DMS114 treated with DMSO at 0.1 percent for 48 hours (cell line): ENCODE results near the gene S100A5.
A peak's percentile ranks its signal among the peaks of the same experiment; 100 is the strongest.
"Not testable (repeated sequence)": the region's sequence is repeated elsewhere in the genome, so short reads cannot be mapped to it uniquely, and the experiment has no call there.

ENCODE experiments used
- DNase-seq: peaks from one replicate; lab custom pipeline; 2025; ENCODE audit not compliant: unreplicated experiment; lab: John Stamatoyannopoulos, UW

The S100A5 gene, protein sequence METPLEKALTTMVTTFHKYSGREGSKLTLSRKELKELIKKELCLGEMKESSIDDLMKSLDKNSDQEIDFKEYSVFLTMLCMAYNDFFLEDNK

DNA sequence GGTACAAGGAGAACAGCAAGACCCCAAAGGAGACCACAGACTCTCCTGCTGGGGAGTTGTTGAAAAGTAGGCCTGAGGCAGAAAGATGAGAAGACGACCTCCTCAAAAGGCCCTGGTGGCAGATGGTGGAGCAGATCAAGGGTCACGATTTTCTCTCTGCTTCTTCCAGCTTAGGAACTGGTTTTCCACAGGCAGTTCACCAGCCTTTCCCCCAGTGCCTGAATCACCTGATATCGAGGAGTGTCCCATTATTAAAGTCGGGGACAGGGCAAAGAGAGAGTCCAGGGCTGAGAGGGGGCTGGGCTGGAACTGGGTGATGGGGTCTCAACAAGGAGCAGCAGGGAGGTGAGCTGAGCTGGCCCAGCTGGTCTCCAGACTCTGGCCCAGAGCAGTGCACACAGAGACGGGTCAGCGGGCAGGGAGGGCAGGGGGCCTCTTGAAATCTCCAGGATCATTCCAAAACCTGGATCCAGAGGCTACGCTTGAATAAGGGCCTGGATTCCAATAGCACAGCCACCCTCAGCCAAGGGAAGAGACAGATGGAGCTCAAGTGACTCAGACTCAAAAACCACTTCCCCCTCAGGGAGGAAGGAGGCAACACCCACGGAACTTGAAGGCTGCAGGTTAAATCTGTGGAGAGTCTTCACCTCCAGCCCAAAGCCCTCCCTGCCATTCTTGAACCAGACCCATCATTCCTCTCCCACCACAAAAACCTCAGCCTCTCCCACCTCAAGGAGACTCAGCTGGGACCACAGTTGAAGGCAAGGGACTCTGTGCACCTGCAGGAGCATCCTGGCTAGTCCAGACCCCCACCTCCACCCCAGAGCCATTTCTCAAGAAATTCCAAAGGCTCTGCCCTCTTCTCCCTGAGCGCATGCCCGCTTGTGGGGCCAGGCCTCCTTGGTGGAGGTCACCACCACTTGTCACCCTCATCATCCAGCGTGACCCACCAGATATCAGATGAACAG lies at the start of gene S100A5:
Gene S100A5 (minus strand): TSS at position 541 of the 968 bp plus-strand sequence. CDS start 743 bp downstream, outside the sequence.
- no peak for DNase-seq

DNA sequence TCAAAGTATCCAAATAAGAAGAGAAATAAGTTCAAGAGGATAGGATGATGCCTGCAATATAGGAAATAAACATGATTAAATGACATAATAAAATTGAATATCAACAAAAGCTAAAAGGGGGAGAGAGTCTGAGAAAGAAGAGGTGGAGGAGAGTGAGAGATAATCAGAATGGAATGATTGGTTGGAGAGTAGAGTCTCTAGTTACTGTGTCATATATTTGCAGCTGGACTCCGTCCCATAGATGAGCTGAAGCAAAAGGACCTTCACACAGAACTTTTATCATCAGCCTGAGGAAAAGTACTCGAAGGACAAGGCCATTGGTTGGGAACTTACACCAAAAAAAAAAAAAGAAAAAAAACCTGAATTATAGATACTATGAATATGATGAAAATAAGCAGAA lies 47.7 kb upstream of the S100A5 start:
- DNase-seq: no peak

DNA sequence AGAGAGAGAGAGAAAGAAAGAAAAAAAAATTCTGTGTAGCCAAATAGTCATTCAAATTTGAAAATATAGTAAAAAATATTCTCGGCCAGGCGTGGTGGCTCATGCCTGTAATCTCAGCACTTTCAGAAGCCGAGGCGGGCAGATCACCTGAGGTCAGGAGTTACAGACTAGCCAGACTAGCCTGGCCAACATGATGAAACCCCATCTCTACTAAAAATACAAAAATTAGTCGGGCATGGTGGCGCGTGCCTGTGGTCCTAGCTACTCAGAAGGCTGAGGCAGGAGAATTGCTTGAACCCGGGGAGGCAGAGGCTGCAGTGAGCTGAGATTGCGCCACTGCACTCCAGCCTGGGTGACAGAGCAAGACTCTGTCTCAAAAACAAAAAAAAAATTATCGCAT lies 47.3 kb upstream of the S100A5 start:
- DNase-seq: not testable (repeated sequence)

DNA sequence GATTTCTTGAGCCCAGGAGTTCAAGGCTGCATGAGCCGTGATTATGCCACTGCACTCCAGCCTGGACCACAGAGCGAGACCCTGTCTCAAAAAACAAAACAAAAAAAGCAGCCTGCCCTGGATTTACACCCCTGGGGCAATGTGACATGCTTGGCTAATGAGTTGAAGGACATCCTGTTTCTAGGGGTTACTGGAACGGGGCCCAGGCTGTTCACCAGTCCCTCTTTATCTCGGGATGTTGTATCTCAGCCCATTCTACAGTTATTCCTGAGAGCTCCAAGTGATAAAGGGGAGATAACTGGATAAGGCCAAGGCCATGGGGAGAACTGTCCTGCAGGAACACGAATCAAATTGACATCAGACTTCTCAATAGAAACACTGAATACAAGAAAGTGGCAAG lies 46.6 kb upstream of the S100A5 start:
- no peak for DNase-seq

DNA sequence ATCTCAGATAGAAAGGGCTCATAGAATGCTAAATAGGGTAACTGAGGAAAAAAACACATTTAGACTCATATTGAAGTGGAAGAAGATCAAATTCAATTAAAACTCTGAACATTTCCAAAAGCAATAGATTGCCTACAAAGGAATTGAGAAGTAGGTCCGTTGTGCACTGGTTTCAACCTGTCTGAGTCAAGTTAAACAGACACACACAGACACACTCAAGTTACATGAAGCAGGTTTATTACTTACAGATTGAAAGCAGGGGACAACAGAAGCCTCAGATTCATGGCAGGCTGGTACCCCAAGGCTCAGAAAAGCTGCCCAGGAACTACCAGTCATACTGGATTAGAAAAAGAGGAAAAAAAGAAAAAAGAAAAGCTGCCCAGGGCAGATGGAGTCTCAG lies 45.6 kb upstream of the S100A5 start:
- no peak for DNase-seq

DNA sequence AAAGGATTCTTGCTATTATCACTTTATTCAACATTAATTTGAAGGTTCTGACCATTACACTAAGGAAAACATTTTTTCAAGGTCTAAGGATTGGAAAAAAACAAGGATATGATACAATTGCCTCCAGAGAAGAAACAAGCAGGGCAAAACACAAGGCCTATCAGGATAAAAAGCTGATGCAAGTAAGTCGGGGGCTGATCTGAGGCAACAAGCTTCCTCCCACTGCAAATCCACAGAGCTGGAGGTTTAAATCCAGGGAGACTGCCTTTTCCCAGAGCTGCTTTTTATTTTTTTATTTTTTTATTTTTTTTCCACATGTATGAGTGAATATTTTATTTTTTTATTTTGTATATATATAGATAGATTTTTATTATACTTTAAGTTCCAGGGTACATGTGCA lies 44.3 kb upstream of the S100A5 start:
- DNase-seq: no peak

DNA sequence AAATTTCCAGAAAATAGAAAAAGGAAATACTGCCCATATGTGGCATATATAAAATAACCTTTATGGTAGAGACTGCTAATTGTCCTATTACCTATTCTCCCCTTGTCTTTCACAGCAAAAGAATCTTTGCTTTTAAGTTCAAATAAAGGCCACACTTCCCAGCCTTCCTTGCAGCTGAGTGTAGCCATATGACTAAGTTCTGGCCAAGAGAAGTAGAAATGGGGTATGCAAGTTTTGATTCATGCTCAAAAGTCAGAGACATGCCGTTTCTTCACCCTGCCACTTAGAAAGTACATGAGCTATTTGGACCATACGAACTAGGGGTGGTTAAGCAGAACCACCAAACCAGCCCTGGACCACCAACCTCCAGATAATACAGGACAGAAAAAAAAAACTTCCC lies 43.2 kb upstream of the S100A5 start:
- DNase-seq: no peak

DNA sequence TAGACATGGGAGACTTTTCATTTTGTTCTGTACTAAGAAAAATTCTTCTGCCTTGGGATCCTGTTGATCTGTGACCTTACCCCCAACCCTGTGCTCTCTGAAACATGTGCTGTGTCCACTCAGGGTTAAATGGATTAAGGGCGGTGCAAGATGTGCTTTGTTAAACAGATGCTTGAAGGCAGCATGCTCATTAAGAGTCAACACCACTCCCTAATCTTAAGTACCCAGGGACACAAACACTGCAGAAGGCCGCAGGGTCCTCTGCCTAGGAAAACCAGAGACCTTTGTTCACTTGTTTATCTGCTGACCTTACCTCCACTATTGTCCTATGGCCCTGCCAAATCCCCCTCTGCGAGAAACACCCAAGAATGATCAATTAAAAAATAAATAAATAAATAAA lies 42.8 kb upstream of the S100A5 start:
- DNase-seq: not testable (repeated sequence)

DNA sequence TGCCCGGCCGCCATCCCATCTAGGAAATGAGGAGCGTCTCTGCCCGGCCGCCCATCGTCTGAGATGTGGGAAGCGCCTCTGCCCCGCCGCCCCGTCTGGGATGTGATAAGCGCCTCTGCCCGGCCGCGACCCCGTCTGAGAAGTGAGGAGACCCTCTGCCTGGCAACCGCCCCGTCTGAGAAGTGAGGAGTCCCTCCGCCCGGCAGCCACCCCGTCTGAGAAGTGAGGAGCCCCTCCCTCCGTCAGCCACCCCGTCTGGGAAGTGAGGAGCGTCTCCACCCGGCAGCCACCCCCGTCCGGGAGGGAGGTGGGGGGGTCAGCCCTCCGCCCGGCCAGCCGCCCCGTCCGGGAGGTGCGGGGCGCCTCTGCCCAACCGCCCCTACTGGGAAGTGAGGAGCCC lies 42.1 kb upstream of the S100A5 start:
- not testable (repeated sequence) for DNase-seq

DNA sequence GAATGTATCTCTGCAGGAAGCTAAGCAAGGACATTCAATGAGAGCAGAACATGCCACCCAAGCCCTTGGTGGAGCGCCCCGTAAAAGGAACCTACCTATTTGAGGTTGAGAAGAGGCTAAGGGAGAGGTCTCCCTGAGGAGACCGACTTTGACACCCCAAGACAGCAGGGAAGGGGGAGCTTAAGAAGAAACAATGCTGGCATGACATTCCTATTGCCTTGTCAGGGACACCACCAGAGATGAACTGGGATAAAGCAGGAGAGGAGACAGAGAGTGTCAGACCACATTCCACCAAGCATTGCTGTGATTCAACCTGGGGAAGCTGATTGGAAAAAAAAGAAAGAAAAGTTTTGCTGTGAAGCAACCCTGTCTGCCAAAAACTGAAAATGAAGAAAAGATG lies 38.2 kb upstream of the S100A5 start:
- no peak for DNase-seq

DNA sequence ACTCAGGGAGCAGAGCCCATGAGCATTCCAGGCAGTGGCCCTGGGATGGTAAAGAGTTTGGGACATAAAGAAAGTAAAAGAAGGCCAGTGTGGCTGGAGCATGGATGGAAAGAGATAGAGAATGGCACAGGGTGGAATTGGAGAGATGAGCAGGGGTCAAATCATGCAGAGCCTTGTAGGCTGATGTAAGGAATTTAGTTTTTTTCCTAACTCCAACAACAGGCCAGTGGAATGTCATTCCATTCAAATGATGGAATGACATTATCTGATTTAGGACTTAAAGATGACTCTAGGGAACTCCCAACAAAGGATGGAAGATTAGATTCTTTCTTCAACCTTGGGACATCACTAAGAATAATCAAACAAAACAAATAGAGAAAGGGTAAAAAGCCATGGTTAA lies 37.8 kb upstream of the S100A5 start:
- DNase-seq: no peak

DNA sequence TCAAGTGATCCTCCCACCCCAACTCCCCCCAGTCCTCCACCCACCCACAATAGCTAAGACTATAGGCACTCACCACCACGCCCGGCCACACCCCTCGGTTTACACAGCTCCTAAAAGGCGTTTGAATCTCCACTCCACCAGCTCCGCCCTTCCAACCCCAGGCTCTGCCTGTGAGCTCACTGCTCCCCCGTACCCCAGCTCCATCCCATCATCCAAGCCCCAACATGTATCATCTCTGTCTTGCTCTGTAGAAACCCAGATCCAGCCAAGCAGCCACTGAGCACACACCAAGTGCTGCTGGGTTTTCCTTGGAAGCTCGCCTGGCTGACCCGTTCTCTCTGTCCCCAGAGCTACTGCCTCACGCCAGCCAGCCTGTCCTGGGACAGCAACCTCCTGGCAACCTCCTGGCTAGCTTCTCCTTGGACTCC lies 36.9 kb upstream of the S100A5 start:
- no peak for DNase-seq

DNA sequence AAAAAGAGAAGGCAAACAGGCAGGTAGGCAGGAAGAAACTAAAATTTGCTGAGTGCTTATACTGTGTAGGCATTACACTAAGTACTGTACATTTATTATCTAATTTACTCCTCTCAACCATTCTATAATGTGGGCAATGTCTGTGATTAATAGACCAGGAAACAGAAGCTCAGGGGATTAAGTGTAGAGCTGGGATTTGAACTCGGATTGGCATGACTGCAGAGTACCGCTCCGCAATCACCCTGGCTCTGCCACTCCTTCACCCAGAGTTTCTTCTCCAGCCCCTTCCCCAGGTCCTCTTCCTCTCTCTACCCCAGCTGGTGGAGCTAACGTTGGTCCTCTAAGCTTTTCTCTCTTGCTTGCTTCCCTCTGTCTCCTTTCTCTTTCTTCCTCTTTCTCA lies 36.4 kb upstream of the S100A5 start:
- DNase-seq: no peak

DNA sequence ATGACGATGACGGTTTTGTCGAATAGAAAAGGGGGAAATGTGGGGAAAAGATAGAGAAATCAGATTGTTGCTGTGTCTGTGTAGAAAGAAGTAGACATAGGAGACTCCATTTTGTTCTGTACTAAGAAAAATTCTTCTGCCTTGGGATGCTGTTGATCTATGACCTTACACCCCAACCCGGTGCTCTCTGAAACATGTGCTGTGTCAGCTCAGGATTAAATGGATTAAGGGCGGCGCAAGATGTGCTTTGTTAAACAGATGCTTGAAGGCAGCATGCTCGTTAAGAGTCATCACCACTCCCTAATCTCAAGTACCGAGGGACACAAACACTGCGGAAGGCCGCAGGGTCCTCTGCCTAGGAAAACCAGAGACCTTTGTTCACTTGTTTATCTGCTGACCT lies 34.8 kb upstream of the S100A5 start:
- DNase-seq: not testable (repeated sequence)

DNA sequence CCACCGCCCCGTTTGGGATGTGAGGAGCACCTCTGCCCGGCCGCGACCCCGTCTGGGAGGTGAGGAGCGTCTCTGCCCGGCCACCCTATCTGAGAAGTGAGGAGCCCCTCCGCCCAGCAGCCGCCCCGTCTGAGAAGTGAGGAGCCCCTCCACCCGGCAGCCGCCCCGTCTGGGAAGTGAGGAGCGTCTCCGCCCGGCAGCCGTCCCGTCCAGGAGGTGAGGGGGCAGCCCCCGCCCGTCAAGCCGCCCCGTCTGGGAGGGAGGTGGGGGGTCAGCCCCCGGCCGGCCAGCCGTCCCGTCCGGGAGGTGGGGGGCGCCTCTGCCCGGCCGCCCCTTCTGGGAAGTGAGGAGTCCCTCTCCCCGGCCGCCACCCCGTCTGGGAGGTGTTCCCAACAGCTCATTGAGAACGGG lies 34.4 kb upstream of the S100A5 start:
- DNase-seq: not testable (repeated sequence)

DNA sequence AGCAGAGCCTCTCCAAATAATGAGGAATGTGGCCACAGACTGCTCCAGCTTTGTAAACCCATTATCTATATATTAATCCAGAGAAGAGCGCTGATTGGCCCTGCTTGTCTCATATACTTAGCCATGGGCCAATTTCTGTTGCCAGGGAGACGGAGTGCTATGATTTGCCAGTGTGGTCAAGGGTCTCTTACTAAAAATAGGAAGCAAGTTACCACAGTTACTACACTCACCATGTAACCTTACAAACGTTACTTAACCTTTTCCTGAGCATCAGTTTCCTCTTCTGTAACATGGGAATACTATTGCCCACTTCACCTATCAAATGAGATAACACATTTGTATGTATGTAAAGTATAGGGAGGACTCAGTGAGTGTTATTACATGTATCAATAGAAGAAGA lies 32.6 kb upstream of the S100A5 start:
- DNase-seq: no peak

DNA sequence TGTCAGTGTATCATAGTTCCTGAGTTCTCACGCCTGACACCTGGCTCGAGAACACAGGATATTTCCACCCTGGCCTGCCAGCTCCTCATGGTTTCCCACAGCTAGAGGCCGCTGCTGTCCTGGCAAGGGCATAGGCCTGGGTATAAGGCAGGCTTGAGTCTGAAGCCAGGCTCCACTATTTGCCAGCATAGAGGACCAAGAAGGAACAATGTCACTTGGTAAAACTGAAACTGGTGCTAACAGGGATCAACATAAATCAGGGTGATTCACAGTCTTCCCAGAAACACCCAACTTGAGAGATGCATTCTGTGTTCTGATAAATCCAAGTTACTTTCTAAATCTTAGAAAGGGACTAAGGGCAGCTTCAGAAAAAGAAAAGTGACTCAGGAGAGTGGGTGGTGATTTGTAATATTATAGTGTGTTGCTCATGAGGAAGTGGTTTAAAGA lies 31.9 kb upstream of the S100A5 start:
- DNase-seq: peak; percentile 60

DNA sequence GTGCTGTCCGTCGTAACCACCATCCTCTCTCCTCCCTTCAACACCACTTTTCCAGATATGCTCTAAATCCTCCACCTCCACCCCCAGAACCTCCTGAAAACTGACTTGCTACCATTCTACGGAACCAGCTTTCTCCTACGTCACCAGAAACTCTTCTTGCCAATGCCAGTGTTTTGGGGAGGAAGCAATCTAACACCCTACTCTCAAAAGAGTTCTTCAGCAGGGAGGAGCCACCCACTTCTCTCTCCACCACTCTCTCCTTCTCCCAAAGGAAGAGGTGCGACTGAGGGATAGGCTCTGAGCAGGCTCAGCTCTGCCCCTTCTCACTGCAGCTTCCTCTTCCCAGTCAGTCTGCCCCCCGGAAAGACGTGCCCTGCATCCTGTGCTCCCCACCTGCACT lies 31.0 kb upstream of the S100A5 start:
- DNase-seq: no peak

DNA sequence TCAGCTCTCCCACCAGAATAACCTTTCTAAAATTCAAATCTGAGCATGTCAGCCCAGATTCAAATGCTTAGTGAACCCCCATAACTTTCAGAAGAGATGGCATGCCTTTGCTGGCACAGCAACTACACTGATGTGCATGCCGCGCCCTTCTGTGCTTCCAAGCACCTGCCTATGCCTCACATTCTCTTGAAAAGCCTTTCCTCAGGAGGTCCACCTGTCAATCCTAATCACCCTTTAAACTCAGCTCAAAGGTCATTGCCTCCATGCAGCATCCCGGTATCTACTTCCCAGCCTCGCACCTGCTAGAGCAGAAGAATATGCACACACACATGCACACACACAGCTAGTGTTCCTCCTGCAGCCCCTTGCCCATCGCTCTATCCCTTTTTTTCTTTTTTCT lies 30.1 kb upstream of the S100A5 start:
- no peak for DNase-seq

DNA sequence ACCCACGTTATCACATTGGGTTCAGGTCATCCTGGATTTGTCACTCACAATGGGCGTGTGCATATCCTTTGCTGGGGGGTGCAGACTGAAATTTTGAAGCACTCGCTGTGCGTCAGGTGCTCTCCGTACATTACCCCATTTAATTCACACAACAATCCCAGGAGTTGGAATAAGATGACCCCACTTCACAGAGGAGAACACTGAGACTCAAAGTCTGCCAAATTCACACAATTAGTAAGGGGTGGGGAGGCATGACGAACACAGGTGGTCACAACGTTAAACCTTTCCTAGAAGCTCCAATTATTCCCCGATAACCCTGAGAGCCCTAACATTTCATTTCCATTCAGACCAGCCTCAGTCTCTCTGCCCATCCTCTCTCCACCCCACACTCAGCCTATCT lies 28.7 kb upstream of the S100A5 start:
- no peak for DNase-seq

DNA sequence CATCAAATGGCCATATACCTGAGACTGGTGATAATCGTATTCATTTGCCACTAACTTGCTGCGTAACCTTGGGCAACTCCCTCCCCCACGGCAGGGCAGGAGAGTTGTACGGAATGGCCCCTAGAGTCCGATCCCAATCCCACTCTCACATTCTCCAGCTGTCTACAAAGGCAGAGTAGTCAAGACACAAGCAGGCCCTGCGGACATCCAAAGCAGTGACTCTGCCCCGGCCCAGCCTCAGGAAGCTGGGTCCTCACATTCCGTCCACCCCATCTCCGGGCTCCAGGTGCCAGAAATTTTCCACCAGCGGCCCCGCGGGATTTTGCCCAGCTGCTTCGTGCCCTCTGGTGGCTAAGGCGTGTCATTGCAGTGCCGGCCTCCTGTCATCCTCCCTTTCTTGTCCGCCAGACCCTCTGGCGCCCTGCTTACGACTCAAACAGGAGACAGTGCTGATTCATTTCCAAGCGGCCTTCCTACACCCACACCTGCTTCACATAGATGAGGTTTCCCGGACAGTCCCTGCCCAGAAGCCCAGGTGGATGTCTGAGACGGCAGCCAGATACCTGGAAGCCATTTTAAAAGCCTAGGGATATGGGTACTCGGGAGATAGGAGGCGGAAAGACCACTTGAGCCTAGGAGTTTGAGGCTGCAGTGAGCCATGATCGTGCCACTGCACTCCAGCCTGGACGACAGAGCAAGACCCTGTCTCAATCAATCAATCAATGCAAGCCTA lies 27.8 kb upstream of the S100A5 start:
- peak; percentile 91 for DNase-seq
